Activated naive CD4-positive, alpha-beta T cell treated with anti-CD3 and anti-CD28 coated beads, Interleukin-2, amount 10 ng/mL, durations not matched to agents 7 days and 5 days (primary cell): ENCODE data around the gene RAC2.
A peak's percentile ranks its signal among the peaks of the same experiment; 100 is the strongest.

Experiments
- CTCF ChIA-PET: fragments of 350-600 bp; sonication (Branson Sonifier 250); formaldehyde crosslinking; loops from one replicate; lab custom pipeline; 2021; ENCODE audit warnings: antibody characterized with exemption; lab: Charles Lee
- DNase-seq: peaks from one replicate; pipeline ENCODE4 v3.0.0-alpha.2; 2020
- H3K27ac Mint-ChIP-seq: one replicate; pipeline ENCODE4 v1.8.0; 2021; ENCODE audit warnings: mild to moderate bottlenecking, moderate library complexity, mixed read lengths
- H3K27me3 Mint-ChIP-seq: one replicate; pipeline ENCODE4 v1.8.0; 2021; ENCODE audit warnings: mild to moderate bottlenecking, mixed read lengths
- H3K36me3 Mint-ChIP-seq: one replicate; pipeline ENCODE4 v1.8.0; 2021; ENCODE audit warnings: mixed read lengths
- H3K4me1 Mint-ChIP-seq: one replicate; pipeline ENCODE4 v1.8.0; 2021; ENCODE audit warnings: mixed read lengths
- H3K4me3 Mint-ChIP-seq: one replicate; pipeline ENCODE4 v1.8.0; 2021; ENCODE audit warnings: mild to moderate bottlenecking, moderate library complexity, mixed read lengths
- H3K9me3 Mint-ChIP-seq: one replicate; pipeline ENCODE4 v1.8.0; 2021; ENCODE audit warnings: mixed read lengths

Gene RAC2

GRCh38 chr22:37231406-37232139, 12.5 kb downstream of the RAC2 start:
- Mint-ChIP-seq H3K27me3 (no peaks in the 10 kb centered on the region), H3K36me3 (peaks cover 84% of the 10 kb centered on the region), H3K4me1 (peaks cover 92% of the 10 kb centered on the region), H3K27ac (peak overlapping the region; percentile 98), H3K9me3 (no peaks in the 10 kb centered on the region), H3K4me3 (peak overlapping the region; percentile 71)
- CTCF ChIA-PET: interaction anchor here (1.2 to 2.5 kb wide), 6 partner anchors 10 to 29 kb away, joined by 4 to 12 read pairs (median 5); no protein-coding TSS in a partner anchor
- peak; percentile 62 for DNase-seq

- Mint-ChIP-seq H3K9me3 (no peaks in the 10 kb centered on the region), H3K27me3 (no peaks in the 10 kb centered on the region), H3K36me3 (peaks cover 84% of the 10 kb centered on the region), H3K27ac (peak overlapping the region; percentile 98), H3K4me3 (peak overlapping the region; percentile 71), H3K4me1 (peaks cover 92% of the 10 kb centered on the region)
- DNase-seq: peak; percentile 90
- CTCF ChIA-PET: interaction anchor here (1.3 to 2.5 kb wide), 5 partner anchors 10 to 30 kb away, joined by 4 to 12 read pairs (median 6); no protein-coding TSS in a partner anchor
These were observed 13.2 kb downstream of the RAC2 start for GRCh38 chr22:37230673-37231405.

DNA sequence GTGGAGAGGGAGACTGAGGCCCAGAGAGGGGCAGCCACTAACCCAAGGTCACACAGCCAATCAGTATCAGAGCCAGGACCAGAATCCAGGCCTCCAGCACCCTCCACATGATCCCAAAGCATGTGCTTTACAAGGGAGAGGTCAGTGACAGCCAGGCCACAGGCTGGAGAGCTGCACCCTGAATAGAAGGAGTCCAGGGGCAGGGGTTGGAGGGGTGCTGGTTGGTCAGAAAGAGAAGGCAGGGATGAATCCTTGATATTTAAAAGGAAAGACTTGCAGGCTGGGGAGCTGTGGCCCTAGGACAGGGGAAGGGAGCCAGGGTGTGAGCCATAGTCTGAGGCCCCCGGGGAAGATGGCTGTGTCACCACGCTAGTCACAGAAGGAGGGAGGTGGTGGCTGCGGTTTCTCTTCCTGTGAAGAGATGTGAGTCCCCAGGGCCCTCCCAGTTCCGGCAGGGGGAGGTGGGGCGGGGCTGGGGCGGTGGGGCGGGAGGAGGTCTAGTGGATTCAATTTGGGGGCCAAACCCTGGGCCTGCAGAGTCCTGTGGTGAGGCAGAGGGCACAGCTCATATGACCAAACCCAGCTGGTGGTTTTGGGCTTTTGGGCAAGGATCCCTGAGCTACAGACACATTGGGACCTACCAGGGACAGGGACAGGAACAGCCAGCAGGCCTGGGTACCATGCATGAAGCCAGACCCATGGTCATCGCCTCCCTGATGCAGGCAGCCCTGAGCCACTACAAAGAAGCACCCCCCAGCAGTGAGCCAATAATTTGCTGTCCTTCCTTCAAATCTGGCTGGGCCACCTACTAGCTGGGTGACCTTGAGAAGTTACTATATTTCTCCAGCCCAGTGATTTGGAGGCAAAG, 14.0 kb downstream of the RAC2 start:
- H3K4me3 Mint-ChIP-seq: peak overlapping the region; percentile 71
- H3K4me1 Mint-ChIP-seq: peaks cover 92% of the 10 kb centered on the region
- peak; percentile 96 for DNase-seq
- H3K27me3 Mint-ChIP-seq: no peaks in the 10 kb centered on the region
- no peaks in the 10 kb centered on the region for H3K9me3 Mint-ChIP-seq
- CTCF ChIA-PET: interaction anchor here (0.8 to 2.5 kb wide), 11 partner anchors 10 to 150 kb away, joined by 3 to 12 read pairs (median 5); no protein-coding TSS in a partner anchor
- H3K27ac Mint-ChIP-seq: peak overlapping the region; percentile 98
- H3K36me3 Mint-ChIP-seq: peaks cover 84% of the 10 kb centered on the region

DNA sequence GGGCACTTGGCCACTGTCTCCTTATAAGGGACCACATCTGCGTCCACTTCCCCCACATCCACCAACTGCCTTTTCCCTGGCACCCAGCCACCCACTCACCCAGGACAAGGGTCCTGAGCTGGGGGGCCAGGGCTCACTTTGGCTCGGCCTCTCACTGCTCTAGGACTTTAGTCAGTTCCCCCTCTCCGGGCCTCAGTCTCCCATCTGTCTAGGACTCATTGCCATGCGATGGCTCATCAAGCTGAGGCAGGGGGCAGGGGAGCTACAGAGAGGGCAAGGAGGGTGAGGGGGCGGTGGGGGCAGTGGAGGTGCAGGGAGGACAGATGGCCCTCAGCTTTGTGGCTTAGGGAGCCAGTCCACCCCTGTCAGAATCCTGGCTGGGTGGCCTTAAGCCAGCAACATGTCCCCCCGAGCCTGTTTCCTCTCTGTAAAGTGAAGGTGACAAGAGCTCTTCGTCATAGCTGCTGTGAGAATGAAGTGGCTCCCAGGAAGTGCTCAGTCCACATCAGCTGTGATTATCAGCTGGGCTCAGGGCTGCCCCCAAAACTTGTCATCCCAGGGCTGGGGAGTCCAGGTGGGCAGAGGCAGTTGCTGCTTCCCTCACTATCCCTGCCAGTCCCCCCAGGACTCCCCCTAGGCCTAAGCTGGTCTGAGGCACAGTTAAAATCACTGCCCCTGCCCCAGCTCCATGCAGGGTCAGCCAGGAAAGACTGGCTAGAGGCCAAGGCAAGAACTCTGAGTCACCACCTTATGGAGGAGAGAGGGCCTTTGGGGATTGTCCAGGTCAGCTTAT, 14.9 kb downstream of the RAC2 start:
- H3K9me3 Mint-ChIP-seq: no peaks in the 10 kb centered on the region
- CTCF ChIA-PET: interaction anchor here (0.6 to 2.5 kb wide), 9 partner anchors 9 to 191 kb away, joined by 3 to 12 read pairs (median 4); no protein-coding TSS in a partner anchor
- H3K4me3 Mint-ChIP-seq: peak overlapping the region; percentile 71
- peaks cover 84% of the 10 kb centered on the region for H3K36me3 Mint-ChIP-seq
- peak; percentile 63 for DNase-seq
- peaks cover 92% of the 10 kb centered on the region for H3K4me1 Mint-ChIP-seq
- peak overlapping the region; percentile 98 for H3K27ac Mint-ChIP-seq
- no peaks in the 10 kb centered on the region for H3K27me3 Mint-ChIP-seq

DNA sequence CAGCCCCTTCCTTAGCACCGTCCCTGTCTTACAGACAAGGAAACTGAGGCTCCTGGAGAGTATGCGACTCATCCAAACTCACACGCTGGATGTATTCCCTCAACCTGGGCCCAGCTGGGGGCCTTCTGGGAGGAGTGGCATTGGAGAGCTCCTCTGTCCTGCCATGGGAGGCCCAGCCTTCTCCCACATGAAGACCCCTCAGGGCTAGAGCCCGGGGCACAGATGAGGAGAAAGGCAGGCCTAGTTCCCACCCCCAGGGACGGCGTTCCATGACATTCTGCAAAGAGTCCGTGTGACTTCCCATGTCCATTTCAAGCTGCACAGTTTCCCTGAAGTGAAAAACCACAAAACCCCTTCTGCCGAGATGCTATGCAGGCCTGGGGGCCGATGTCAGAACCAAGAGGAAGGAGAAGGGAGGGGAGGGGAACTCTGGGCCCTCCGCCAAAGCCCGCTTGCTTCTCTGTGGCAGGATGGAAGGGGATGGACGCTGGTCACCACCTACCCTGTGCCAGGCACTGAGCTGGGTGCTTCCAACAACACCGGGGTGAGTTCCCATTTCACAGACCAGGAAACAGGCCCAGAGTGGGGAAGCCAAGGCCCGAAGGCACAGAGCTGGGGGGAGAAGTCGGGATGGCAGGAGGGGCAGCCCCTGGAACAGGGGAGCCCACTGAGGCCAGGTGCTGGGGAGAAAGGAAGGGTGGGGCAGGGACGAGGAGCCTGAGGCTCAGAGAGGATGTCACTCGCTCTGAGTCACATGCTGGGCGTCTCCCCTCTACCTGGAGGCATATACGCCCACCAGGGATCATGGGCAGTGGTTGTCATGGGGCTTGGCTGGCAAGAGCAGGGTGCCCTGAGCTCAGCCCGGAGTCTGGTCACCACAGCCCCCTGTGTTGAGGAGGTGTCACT, 15.7 kb downstream of the RAC2 start:
- Mint-ChIP-seq H3K36me3 (peaks cover 84% of the 10 kb centered on the region), H3K27me3 (no peaks in the 10 kb centered on the region), H3K9me3 (no peaks in the 10 kb centered on the region), H3K27ac (peak overlapping the region; percentile 98), H3K4me1 (peaks cover 92% of the 10 kb centered on the region), H3K4me3 (peak overlapping the region; percentile 71)
- DNase-seq: peak; percentile 75
- CTCF ChIA-PET: interaction anchor here (0.6 to 2.4 kb wide), 7 partner anchors 9 to 190 kb away, joined by 3 to 12 read pairs (median 4); no protein-coding TSS in a partner anchor

GRCh38 chr22:37226514-37226913, 17.6 kb downstream of the RAC2 start:
- Mint-ChIP-seq H3K4me1 (peaks cover 92% of the 10 kb centered on the region), H3K36me3 (peaks cover 86% of the 10 kb centered on the region), H3K27me3 (no peaks in the 10 kb centered on the region), H3K9me3 (peaks cover 2% of the 10 kb centered on the region), H3K4me3 (no peak overlapping the region), H3K27ac (peak overlapping the region; percentile 96)
- DNase-seq: no peak
- CTCF ChIA-PET: interaction anchor here (2.4 to 2.5 kb wide), 2 partner anchors 12 to 33 kb away, joined by 12 to 20 read pairs; no protein-coding TSS in a partner anchor

DNA sequence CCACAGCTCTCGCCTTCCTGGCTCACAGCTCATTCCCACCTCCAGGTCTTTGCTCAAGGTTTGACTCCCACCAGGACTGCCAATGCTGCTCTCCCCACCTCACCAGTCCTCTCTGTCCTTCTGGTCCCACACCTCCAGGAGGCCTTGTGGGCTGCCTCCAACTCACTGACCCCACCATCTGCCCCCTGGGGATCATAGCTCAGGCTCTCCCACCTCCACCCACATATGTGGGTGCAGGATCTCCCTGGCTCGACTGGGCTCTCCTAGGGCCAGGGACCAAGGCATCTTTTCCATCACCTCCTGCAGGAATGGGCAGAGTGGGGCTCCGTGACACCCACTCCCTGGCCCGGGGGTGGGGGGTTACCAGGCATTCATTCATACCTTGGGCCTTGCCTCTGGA, 18.0 kb downstream of the RAC2 start:
- Mint-ChIP-seq H3K27me3 (no peaks in the 10 kb centered on the region), H3K9me3 (peaks cover 3% of the 10 kb centered on the region), H3K36me3 (peaks cover 86% of the 10 kb centered on the region), H3K4me1 (peaks cover 92% of the 10 kb centered on the region), H3K27ac (peak overlapping the region; percentile 96), H3K4me3 (no peak overlapping the region)
- CTCF ChIA-PET: interaction anchor here (1.1 to 2.5 kb wide), 3 partner anchors 12 to 34 kb away, joined by 3 to 20 read pairs (median 12); no protein-coding TSS in a partner anchor
- DNase-seq: no peak

GRCh38 chr22:37225481-37225880, 18.6 kb downstream of the RAC2 start:
- CTCF ChIA-PET: interaction anchor here (0.7 to 2.5 kb wide), 4 partner anchors 13 to 144 kb away, joined by 3 to 20 read pairs (median 8); no protein-coding TSS in a partner anchor
- H3K9me3 Mint-ChIP-seq: peaks cover 7% of the 10 kb centered on the region
- peak overlapping the region; percentile 96 for H3K27ac Mint-ChIP-seq
- H3K4me1 Mint-ChIP-seq: peaks cover 92% of the 10 kb centered on the region
- no peaks in the 10 kb centered on the region for H3K27me3 Mint-ChIP-seq
- DNase-seq: peak; percentile 52
- no peak overlapping the region for H3K4me3 Mint-ChIP-seq
- peaks cover 85% of the 10 kb centered on the region for H3K36me3 Mint-ChIP-seq

DNA sequence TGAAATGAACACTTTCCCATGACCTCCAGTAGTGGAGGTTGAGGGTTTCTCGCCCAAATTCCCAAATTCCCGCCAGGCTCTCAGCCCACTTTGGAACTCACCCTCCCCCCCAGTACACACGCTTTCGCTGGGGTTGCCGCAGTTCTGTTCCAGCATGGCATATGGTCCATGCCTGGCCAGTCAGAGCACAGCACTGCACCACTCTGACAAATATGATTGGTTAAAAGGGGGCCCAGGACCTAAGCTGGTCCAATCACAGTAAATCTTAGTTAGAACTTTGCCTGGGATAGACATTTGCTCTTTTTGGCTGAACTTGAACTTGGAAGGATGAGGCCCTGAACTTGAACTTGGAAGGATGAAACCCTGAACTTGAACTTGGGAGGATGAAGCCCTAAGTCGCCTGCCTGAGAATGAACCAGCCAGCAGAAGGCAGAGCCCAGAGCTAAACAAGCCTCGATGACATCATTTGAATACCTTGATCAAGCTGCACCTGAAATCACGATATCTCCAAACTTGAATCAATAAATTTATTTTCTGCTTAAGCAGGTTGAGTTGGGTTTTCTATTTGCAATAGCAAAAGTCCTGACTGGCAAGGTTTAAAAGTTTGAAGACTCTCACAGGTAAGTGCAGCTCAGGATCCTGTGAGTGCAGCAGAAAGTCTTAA, 19.2 kb downstream of the RAC2 start:
- peaks cover 86% of the 10 kb centered on the region for H3K36me3 Mint-ChIP-seq
- no peak for DNase-seq
- H3K4me3 Mint-ChIP-seq: peak overlapping the region; percentile 29
- peak overlapping the region; percentile 96 for H3K27ac Mint-ChIP-seq
- peaks cover 92% of the 10 kb centered on the region for H3K4me1 Mint-ChIP-seq
- peaks cover 7% of the 10 kb centered on the region for H3K9me3 Mint-ChIP-seq
- CTCF ChIA-PET: interaction anchor here (0.7 to 2.5 kb wide), 4 partner anchors 13 to 143 kb away, joined by 3 to 20 read pairs (median 8); no protein-coding TSS in a partner anchor
- no peaks in the 10 kb centered on the region for H3K27me3 Mint-ChIP-seq

DNA sequence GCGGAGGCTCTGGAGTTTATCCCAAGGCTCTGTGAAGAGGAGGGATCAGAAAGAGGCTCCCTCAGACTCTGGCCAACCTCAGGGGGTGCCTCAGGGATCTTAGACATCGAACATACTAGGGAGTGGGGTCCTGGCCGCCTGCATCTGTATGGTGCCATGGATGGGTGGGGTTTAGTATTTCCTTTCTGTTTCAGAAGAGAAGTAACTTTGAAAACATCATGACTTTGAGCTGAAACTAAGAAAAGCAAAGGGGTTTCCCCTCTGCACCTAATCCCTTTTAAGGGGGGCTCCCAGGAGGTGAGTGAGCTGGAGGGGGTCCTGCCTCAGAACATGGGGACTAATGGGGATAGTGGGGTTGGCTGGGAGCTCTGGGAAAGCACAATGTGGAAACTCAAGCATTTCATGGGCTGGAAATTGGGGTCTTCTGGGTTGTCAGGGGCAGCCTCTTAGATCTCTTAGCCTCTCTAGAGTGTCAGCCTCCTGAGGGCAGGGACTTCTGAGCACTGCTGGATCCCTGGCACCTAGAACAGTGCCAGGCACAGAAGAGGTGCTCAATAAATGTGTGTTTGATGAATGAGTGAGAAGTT, 20.0 kb downstream of the RAC2 start:
- peaks cover 79% of the 10 kb centered on the region for H3K36me3 Mint-ChIP-seq
- CTCF ChIA-PET: interaction anchor here (0.9 to 2.5 kb wide), 3 partner anchors 14 to 36 kb away, joined by 3 to 12 read pairs (median 3); no protein-coding TSS in a partner anchor

GRCh38 chr22:37222440-37222971, 21.6 kb downstream of the RAC2 start:
- peak overlapping the region; percentile 96 for H3K27ac Mint-ChIP-seq
- CTCF ChIA-PET: interaction anchor here (0.7 to 1.4 kb wide), 7 partner anchors 17 to 146 kb away, joined by 3 to 7 read pairs (median 3); partner anchors contain the start of gene RAC2
- peak overlapping the region; percentile 55 for H3K4me3 Mint-ChIP-seq
- peak; percentile 71 for DNase-seq
- H3K36me3 Mint-ChIP-seq: peaks cover 67% of the 10 kb centered on the region
- peaks cover 7% of the 10 kb centered on the region for H3K9me3 Mint-ChIP-seq
- peaks cover 92% of the 10 kb centered on the region for H3K4me1 Mint-ChIP-seq
- no peaks in the 10 kb centered on the region for H3K27me3 Mint-ChIP-seq

More for the DNA sequence above, 20.0 kb downstream of the RAC2 start:
- Mint-ChIP-seq H3K27me3 (no peaks in the 10 kb centered on the region), H3K9me3 (peaks cover 7% of the 10 kb centered on the region), H3K27ac (peak overlapping the region; percentile 96), H3K4me3 (peak overlapping the region; percentile 55), H3K4me1 (peaks cover 92% of the 10 kb centered on the region)
- DNase-seq: peak; percentile 65
